Upper lobe of left lung (tissue), 6 donors: ENCODE results near the gene TRNP1. TPM values are rescaled to one million over a fixed set of nuclear protein-coding genes. Genes with fewer than 3 reads are reported as not detected.
A peak's percentile ranks its signal among the peaks of the same experiment; 100 is the strongest.

ENCODE experiments used
- ATAC-seq, 2 donors: fragments of 200-7000 bp; cut with Tn5 transposase; one replicate each; pipeline ENCODE4 v1.9.1; 2022; ENCODE audit warnings: mild to moderate bottlenecking in 2 of 2, moderate library complexity in 2 of 2; ENCODE audit not compliant: low FRiP score in 2 of 2
- DNase-seq, 2 donors: peaks; one replicate each; pipeline ENCODE4 v3.0.0-alpha.2; 2019 to 2020
- H3K27ac ChIP-seq, 4 donors: fragments of 200-600 bp; sonication (generic); one replicate each; pipeline ENCODE4 v1.5.1; 2016 to 2019
- H3K27me3 ChIP-seq, 4 donors: fragments of 200-600 bp; sonication (generic); one replicate each; pipeline ENCODE4 v1.5.1; 2017 to 2019
- H3K36me3 ChIP-seq, 4 donors: fragments of 200-600 bp; sonication (generic); one replicate each; pipeline ENCODE4 v1.5.1; 2016 to 2019
- H3K4me1 ChIP-seq, 4 donors: fragments of 200-600 bp; sonication (generic); one replicate each; pipeline ENCODE4 v1.5.1; 2018 to 2019
- H3K4me3 ChIP-seq, 4 donors: fragments of 200-600 bp; sonication (generic); one replicate each; pipeline ENCODE4 v1.5.1; 2017 to 2019; ENCODE audit warnings: mild to moderate bottlenecking in 2 of 4, moderate library complexity in 1 of 4
- H3K9me3 ChIP-seq, 4 donors: fragments of 200-600 bp; sonication (generic); one replicate each; pipeline ENCODE4 v1.5.1; 2018 to 2019
- EP300 ChIP-seq, 4 donors: sonication (generic); formaldehyde crosslinking; IDR thresholded peaks; one replicate each; pipeline ENCODE4 v1.5.1; 2017; ENCODE audit warnings: antibody characterized with exemption in 4 of 4, control low read depth in 2 of 4
- POLR2A ChIP-seq, 4 donors: fragments of 450-650 bp; IDR thresholded peaks; one replicate each; pipeline ENCODE4 v1.5.1; 2016 to 2017; ENCODE audit warnings: antibody characterized with exemption in 4 of 4, mild to moderate bottlenecking in 2 of 4
- POLR2AphosphoS5 ChIP-seq, 2 donors: sonication (generic); formaldehyde crosslinking; IDR thresholded peaks; one replicate each; pipeline ENCODE4 v1.5.1; 2017; ENCODE audit warnings: antibody characterized with exemption in 2 of 2
- WGBS, 2 donors: methylation state at CpG; one replicate each; pipeline ENCODE4 v1.1.5; 2017 to 2018; 5-methylcytosine and 5-hydroxymethylcytosine counted together
- total RNA-seq, 6 donors: library from RNA; depleted of rRNA in 4 of 6; stranded (reverse); fragments of >200 nt in 4 of 6; gene quantifications; one replicate each; pipeline versions ENCODE4 v1.1.0 to v1.2.1, GENCODE V29; 2016 to 2021
- TF ChIP-seq, protein P1 (sequence below), 6 experiments: fragments of 450-650 bp in 4 of 6; fragments of 200-600 bp in 2 of 6; sonication (generic) in 2 of 6; IDR thresholded peaks; one replicate each; pipeline ENCODE4 v1.5.1; 2016 to 2019; ENCODE audit warnings: antibody characterized with exemption in 6 of 6
- donor health status: DM: no; HTN: no; CAD: no; lungs with moderate emphysema.
- donor health status: DM: no; HTN: yes; CAD: no; lungs with severe emphysema.

Gene TRNP1
- total RNA-seq, 6 donors from 2014 or later: 9.1 to 38.0 (median 26.0) TPM

DNA sequence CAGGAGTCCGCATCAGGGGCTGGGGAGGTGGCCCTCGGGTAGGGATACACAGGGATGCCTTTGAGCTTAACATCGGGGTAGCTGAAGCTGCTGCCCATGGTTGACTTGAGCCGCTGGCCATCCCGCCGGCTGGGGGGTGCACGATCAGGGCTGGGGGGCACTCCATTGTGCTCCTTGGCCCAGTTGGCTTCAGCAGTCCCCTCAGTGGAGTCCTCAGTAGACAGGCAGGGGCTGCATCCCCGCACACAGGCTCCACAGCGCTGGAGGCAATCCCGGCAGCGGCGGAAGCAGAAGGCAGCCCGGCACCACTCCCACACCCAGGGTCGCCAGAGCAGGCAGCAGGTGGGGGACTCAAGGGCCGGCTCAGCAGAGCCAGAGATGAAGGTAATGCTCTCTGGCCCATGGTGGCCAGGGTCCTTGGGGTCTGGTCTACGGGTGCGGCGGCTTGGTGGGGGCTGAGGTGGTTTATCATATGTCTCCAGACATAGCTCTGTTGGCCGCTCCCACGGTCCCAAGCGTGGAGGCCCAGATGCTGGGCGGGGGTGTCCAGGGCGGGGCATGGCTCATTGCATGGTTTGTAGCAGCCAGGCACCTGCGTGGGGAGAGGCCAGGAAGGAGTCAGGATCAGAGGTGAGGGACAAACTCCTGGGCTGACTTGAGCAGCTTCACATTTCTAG lies 41.5 kb upstream of the TRNP1 start:
- Histone ChIP-seq H3K4me3 (no peak overlapping the region), H3K9me3 (no peaks in the 10 kb centered on the region), H3K4me1 (no peaks in the 10 kb centered on the region), H3K27ac (no peak overlapping the region), H3K36me3 (peaks cover 0 to 11% (median 4%) of the 10 kb centered on the region in 4 donors), H3K27me3 (no peaks in the 10 kb centered on the region)
- 85 to 95% methylated on average over 18 to 23 of the region's 24 CpGs for WGBS, 2 donors
- ATAC-seq: peak in 1 of 2 donors; percentile 25
- peak in 1 of 2 donors; percentile 60 for DNase-seq
- TF ChIP-seq, protein P1, sequence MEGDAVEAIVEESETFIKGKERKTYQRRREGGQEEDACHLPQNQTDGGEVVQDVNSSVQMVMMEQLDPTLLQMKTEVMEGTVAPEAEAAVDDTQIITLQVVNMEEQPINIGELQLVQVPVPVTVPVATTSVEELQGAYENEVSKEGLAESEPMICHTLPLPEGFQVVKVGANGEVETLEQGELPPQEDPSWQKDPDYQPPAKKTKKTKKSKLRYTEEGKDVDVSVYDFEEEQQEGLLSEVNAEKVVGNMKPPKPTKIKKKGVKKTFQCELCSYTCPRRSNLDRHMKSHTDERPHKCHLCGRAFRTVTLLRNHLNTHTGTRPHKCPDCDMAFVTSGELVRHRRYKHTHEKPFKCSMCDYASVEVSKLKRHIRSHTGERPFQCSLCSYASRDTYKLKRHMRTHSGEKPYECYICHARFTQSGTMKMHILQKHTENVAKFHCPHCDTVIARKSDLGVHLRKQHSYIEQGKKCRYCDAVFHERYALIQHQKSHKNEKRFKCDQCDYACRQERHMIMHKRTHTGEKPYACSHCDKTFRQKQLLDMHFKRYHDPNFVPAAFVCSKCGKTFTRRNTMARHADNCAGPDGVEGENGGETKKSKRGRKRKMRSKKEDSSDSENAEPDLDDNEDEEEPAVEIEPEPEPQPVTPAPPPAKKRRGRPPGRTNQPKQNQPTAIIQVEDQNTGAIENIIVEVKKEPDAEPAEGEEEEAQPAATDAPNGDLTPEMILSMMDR (IDR thresholded peaks at IDR 0.05): no peak
- TF ChIP-seq EP300 (IDR thresholded peaks at IDR 0.05) (no peak), POLR2AphosphoS5 (IDR thresholded peaks at IDR 0.05) (no peak), POLR2A (IDR thresholded peaks at IDR 0.05) (no peak)

DNA sequence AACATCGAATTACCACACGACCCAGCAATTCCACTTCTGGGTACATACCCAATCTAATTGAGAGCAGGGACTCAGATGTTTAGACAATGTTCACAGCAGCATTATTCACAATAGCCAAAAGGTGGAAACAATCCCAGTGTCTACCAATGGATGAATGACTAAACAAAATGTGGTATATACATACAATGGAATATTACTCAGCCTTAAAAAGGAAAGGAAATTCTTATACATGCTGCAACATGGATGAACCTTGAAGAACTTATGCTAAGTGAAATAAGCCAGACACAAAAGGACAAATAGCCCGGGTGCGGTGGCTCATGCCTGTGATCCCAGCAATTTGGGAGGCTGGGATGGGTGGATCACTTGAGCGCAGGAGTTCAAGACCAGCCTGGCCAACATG lies 40.1 kb upstream of the TRNP1 start:
- Histone ChIP-seq H3K4me1 (no peaks in the 10 kb centered on the region), H3K9me3 (no peaks in the 10 kb centered on the region), H3K27me3 (no peaks in the 10 kb centered on the region), H3K4me3 (no peak overlapping the region), H3K36me3 (peaks cover 0 to 5% (median 2%) of the 10 kb centered on the region in 4 donors), H3K27ac (no peak overlapping the region)
- 95 to 99% methylated on average over 5 of the region's 5 CpGs for WGBS, 2 donors
- TF ChIP-seq, protein P1 (IDR thresholded peaks at IDR 0.05): no peak
- TF ChIP-seq EP300 (IDR thresholded peaks at IDR 0.05): no peak
- TF ChIP-seq POLR2A (IDR thresholded peaks at IDR 0.05): no peak
- no peak for TF ChIP-seq POLR2AphosphoS5 (IDR thresholded peaks at IDR 0.05)
- DNase-seq: no peak
- no peak for ATAC-seq

DNA sequence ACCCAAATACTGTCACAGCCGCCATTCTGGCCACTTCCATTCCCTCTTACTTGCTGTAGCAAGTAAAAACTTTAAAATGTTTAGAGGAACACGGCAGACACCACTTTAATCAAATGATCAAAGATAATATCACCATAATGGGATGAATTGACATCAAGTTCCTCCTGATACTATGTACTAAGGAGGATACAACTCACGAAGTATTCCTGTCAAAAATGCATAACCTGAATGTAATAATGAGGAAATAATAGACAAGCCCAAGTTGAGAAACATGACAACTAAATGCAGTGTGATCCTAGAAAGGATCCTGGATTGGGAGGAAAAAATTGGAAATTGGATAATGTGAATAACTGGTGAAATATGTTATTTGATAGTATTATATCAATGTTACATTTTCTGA lies 37.2 kb upstream of the TRNP1 start:
- TF ChIP-seq EP300 (IDR thresholded peaks at IDR 0.05) (no peak), POLR2AphosphoS5 (IDR thresholded peaks at IDR 0.05) (no peak), POLR2A (IDR thresholded peaks at IDR 0.05) (no peak)
- TF ChIP-seq, protein P1 (IDR thresholded peaks at IDR 0.05): no peak
- Histone ChIP-seq H3K36me3 (no peaks in the 10 kb centered on the region), H3K4me3 (no peak overlapping the region), H3K9me3 (no peaks in the 10 kb centered on the region), H3K27ac (no peak overlapping the region), H3K27me3 (peaks cover 0 to 15% (median 10%) of the 10 kb centered on the region in 4 donors), H3K4me1 (peaks cover 11 to 23% (median 14%) of the 10 kb centered on the region in 4 donors)
- no peak for ATAC-seq
- WGBS, 2 donors: 84 to 88% methylated on average over 3 of the region's 3 CpGs
- DNase-seq: no peak

DNA sequence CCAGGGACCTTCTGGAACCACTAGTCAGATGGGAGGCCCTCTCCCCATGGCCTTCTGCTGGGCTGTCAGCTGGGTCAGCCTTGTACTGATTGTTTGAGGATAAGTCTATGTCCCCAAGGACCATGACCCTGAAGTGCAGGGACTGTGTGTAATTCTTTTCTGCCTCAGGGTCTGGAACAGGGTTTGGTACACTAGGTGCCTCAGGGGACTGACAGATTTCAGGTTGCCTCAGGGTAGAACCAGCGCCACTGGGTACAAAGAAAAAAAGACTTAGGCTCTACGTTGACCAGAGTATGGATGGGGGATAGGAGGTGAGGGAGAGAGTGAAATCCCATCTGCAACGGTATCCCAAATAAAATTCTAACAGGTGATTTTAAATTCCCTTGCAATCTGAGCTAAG lies 36.2 kb upstream of the TRNP1 start:
- H3K4me1 ChIP-seq: peaks cover 11 to 25% (median 16%) of the 10 kb centered on the region in 4 donors
- no peak overlapping the region for H3K27ac ChIP-seq
- H3K27me3 ChIP-seq: peaks cover 0 to 15% (median 10%) of the 10 kb centered on the region in 4 donors
- DNase-seq (no peak), ATAC-seq (no peak)
- no peaks in the 10 kb centered on the region for H3K36me3 ChIP-seq
- no peak overlapping the region for H3K4me3 ChIP-seq
- 90 to 91% methylated on average over 3 of the region's 3 CpGs for WGBS, 2 donors
- TF ChIP-seq EP300 (IDR thresholded peaks at IDR 0.05): no peak
- no peak for TF ChIP-seq POLR2A (IDR thresholded peaks at IDR 0.05)
- no peak for TF ChIP-seq POLR2AphosphoS5 (IDR thresholded peaks at IDR 0.05)
- TF ChIP-seq, protein P1 (IDR thresholded peaks at IDR 0.05): no peak
- no peaks in the 10 kb centered on the region for H3K9me3 ChIP-seq

DNA sequence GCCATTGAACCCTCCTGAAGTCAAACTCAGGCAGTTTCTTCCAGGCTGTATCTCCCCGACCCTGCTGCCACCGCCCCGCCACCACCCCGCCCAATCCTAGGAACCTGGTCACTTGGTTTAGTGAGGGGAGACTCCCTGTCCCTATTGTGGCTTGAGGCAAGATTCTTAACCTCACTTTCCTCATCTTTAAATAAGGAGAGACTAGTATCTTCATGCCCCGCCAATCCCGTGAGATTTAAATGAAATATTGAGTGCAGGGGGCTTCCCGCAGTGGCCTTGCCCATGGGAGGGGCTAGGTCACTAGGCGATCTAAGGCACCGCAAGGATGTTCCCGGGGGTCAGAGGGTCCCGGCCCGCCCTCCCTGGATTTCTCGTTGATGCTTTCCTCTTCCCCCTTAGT lies 34.2 kb upstream of the TRNP1 start:
- peak overlapping the region in 1 of 4 donors; percentile 76 for H3K27ac ChIP-seq
- peaks cover 0 to 15% (median 10%) of the 10 kb centered on the region in 4 donors for H3K27me3 ChIP-seq
- H3K4me3 ChIP-seq: peak overlapping the region in 3 of 4 donors; percentile 65 to 73 (median 72)
- TF ChIP-seq POLR2AphosphoS5 (IDR thresholded peaks at IDR 0.05): no peak
- no peaks in the 10 kb centered on the region for H3K9me3 ChIP-seq
- no peaks in the 10 kb centered on the region for H3K36me3 ChIP-seq
- DNase-seq (no peak), ATAC-seq (no peak)
- H3K4me1 ChIP-seq: peaks cover 11 to 25% (median 16%) of the 10 kb centered on the region in 4 donors
- WGBS, 2 donors: 25 to 31% methylated on average over 13 of the region's 13 CpGs
